DOHH2 (cell line): ENCODE data around the gene NPAS3.

Experiments
- CTCF ChIP-seq: fragments of 200-600 bp; sonication (generic); IDR thresholded peaks from one replicate; pipeline ENCODE4 v1.5.1; 2014; ENCODE audit warnings: antibody characterized with exemption, mild to moderate bottlenecking, low read depth, low read length; ENCODE audit not compliant: poor library complexity, severe bottlenecking
- EZH2phosphoT487 ChIP-seq: fragments of 200-600 bp; sonication (generic); IDR thresholded peaks from 2 replicates; pipeline ENCODE4 v1.6.1; 2017; ENCODE audit warnings: borderline replicate concordance, mild to moderate bottlenecking, antibody characterized with exemption, low read length, moderate library complexity, mixed read lengths

- TF ChIP-seq CTCF (no peak), EZH2phosphoT487 (no peak)
These were observed 315.7 kb downstream of the NPAS3 start for GRCh38 chr14:33254342-33254741.
